ENCODE results near the gene PHF24.
"Not testable (repeated sequence)": the region's sequence is repeated elsewhere in the genome, so short reads cannot be mapped to it uniquely, and the experiment has no call there.

Gene PHF24

GRCh38 chr9:34954225-34954624 is 3.9 kb upstream of the PHF24 start:
- H3K36me3 Mint-ChIP-seq (ENCODE audit: low read depth), result no peaks in the 10 kb centered on the region
- H3K4me1 Mint-ChIP-seq, result no peaks in the 10 kb centered on the region
- TF ChIP-seq CTCF (IDR thresholded peaks at IDR 0.05), result no peak
- no peak overlapping the region for H3K4me3 Mint-ChIP-seq
- peaks cover 74% of the 10 kb centered on the region for H3K27me3 Mint-ChIP-seq (ENCODE audit: low read depth, poor library complexity)
- no peak for DNase-seq
- no peak overlapping the region for H3K27ac Mint-ChIP-seq
- peaks cover 5% of the 10 kb centered on the region for H3K9me3 Mint-ChIP-seq

GRCh38 chr9:34956066-34956465 is 2.0 kb upstream of the PHF24 start:
- DNase-seq; H3K9me3 Mint-ChIP-seq; H3K27ac Mint-ChIP-seq; H3K4me1 Mint-ChIP-seq; H3K36me3 Mint-ChIP-seq (ENCODE audit: low read depth); H3K4me3 Mint-ChIP-seq: not testable (repeated sequence)
- peaks cover 92% of the 10 kb centered on the region for H3K27me3 Mint-ChIP-seq (ENCODE audit: low read depth, poor library complexity)

- H3K27me3 Mint-ChIP-seq (ENCODE audit: low read depth, poor library complexity), result peaks cover 92% of the 10 kb centered on the region
- peaks cover 4% of the 10 kb centered on the region for H3K9me3 Mint-ChIP-seq
- H3K36me3 Mint-ChIP-seq (ENCODE audit: low read depth), result no peaks in the 10 kb centered on the region
- H3K4me1 Mint-ChIP-seq, result peaks cover under 1% of the 10 kb centered on the region
- no peak overlapping the region for H3K27ac Mint-ChIP-seq
- no peak for TF ChIP-seq CTCF (IDR thresholded peaks at IDR 0.05)
- DNase-seq, result no peak
- H3K4me3 Mint-ChIP-seq, result peak overlapping the region; percentile 72
Observed at GRCh38 chr9:34956648-34957047, 1.4 kb upstream of the PHF24 start.

GRCh38 chr9:34958411-34958982 is 412 bp downstream of the PHF24 start:
- H3K4me1 Mint-ChIP-seq, result peaks cover 9% of the 10 kb centered on the region
- H3K9me3 Mint-ChIP-seq, result no peaks in the 10 kb centered on the region
- DNase-seq, result no peak
- no peak overlapping the region for H3K27ac Mint-ChIP-seq
- peaks cover 83% of the 10 kb centered on the region for H3K27me3 Mint-ChIP-seq (ENCODE audit: low read depth, poor library complexity)
- H3K36me3 Mint-ChIP-seq (ENCODE audit: low read depth), result no peaks in the 10 kb centered on the region
- no peak for TF ChIP-seq CTCF (IDR thresholded peaks at IDR 0.05)
- H3K4me3 Mint-ChIP-seq, result peak overlapping the region; percentile 63

- Mint-ChIP-seq H3K4me3 (no peak overlapping the region), H3K27me3 (ENCODE audit: low read depth, poor library complexity) (peaks cover 78% of the 10 kb centered on the region), H3K4me1 (peaks cover 9% of the 10 kb centered on the region), H3K36me3 (ENCODE audit: low read depth) (no peaks in the 10 kb centered on the region), H3K9me3 (no peaks in the 10 kb centered on the region), H3K27ac (no peak overlapping the region)
- no peak for DNase-seq
- TF ChIP-seq CTCF (IDR thresholded peaks at IDR 0.05), result no peak
Observed at GRCh38 chr9:34959461-34959860, 1.4 kb downstream of the PHF24 start.

- no peaks in the 10 kb centered on the region for H3K9me3 Mint-ChIP-seq
Observed at GRCh38 chr9:34961574-34962490, 3.7 kb downstream of the PHF24 start.

More at GRCh38 chr9:34961574-34962490, 3.7 kb downstream of the PHF24 start:
- Mint-ChIP-seq H3K27me3 (ENCODE audit: low read depth, poor library complexity) (peaks cover 64% of the 10 kb centered on the region), H3K27ac (no peak overlapping the region), H3K36me3 (ENCODE audit: low read depth) (no peaks in the 10 kb centered on the region), H3K4me3 (no peak overlapping the region), H3K4me1 (peaks cover 9% of the 10 kb centered on the region)
- no peak for TF ChIP-seq CTCF (IDR thresholded peaks at IDR 0.05)
- DNase-seq, result no peak

Measured in nephron progenitor cell (in vitro differentiated cells).